CD8-positive, alpha-beta memory T cell (primary cell): Measurements from ENCODE around the gene SETD2. TPM values are rescaled to one million over a fixed set of nuclear protein-coding genes. Genes with fewer than 3 reads are reported as not detected.
"Not testable (repeated sequence)": the region's sequence is repeated elsewhere in the genome, so short reads cannot be mapped to it uniquely, and the experiment has no call there.

Experiments used
- CTCF ChIA-PET: fragments of 350-600 bp; sonication (Branson Sonifier 250); formaldehyde crosslinking; loops from one replicate; lab custom pipeline; 2021; ENCODE audit warnings: antibody characterized with exemption; lab: Charles Lee
- POLR2A ChIA-PET: fragments of 350-600 bp; sonication (Branson Sonifier 250); formaldehyde crosslinking; loops from one replicate; lab custom pipeline; 2021; ENCODE audit warnings: antibody characterized with exemption; lab: Charles Lee
- DNase-seq, 5 donors: peaks; one replicate each; pipeline versions ENCODE4 v3.0.0 to v3.0.0-alpha.2; 2020 to 2022; ENCODE audit warnings: mixed read lengths in 1 of 5
- H3K27ac ChIP-seq: one replicate; pipeline ENCODE4 v1.7.0; 2013; ENCODE audit warnings: low read depth, mild to moderate bottlenecking, low read length, moderate library complexity
- H3K27me3 ChIP-seq: 2 replicates; pipeline ENCODE4 v1.7.0; 2013; ENCODE audit warnings: low read length, mild to moderate bottlenecking; ENCODE audit not compliant: insufficient read depth, poor library complexity, severe bottlenecking
- H3K36me3 ChIP-seq: 2 replicates; pipeline ENCODE4 v1.7.0; 2013; ENCODE audit warnings: mild to moderate bottlenecking, low read length, moderate library complexity; ENCODE audit not compliant: insufficient read depth
- H3K4me1 ChIP-seq: 2 replicates; pipeline ENCODE4 v1.7.0; 2013; ENCODE audit warnings: mild to moderate bottlenecking, low read length, moderate library complexity; ENCODE audit not compliant: insufficient read depth
- H3K4me3 ChIP-seq: 2 replicates; pipeline ENCODE4 v1.7.0; 2013; ENCODE audit warnings: mild to moderate bottlenecking, low read length
- H3K9me3 ChIP-seq: 2 replicates; pipeline ENCODE4 v1.7.0; 2013; ENCODE audit warnings: mild to moderate bottlenecking, low read length
- H3K27ac Mint-ChIP-seq, 8 donors: one replicate each; pipeline ENCODE4 v1.8.0; 2020 to 2021; ENCODE audit warnings: mixed read lengths in 8 of 8, mild to moderate bottlenecking in 6 of 8, inconsistent platforms in 3 of 8, moderate library complexity in 3 of 8
- H3K27me3 Mint-ChIP-seq, 2 donors: one replicate each; pipeline ENCODE4 v1.8.0; 2020 to 2021; ENCODE audit warnings: mixed read lengths in 2 of 2, mild to moderate bottlenecking in 1 of 2, moderate library complexity in 1 of 2
- H3K36me3 Mint-ChIP-seq, 3 donors: one replicate each; pipeline ENCODE4 v1.8.0; 2020 to 2021; ENCODE audit warnings: mixed read lengths in 3 of 3, inconsistent platforms in 1 of 3, mild to moderate bottlenecking in 1 of 3
- H3K4me1 Mint-ChIP-seq, 3 donors: one replicate each; pipeline ENCODE4 v1.8.0; 2020 to 2021; ENCODE audit warnings: mixed read lengths in 3 of 3, inconsistent platforms in 1 of 3, mild to moderate bottlenecking in 1 of 3
- H3K4me3 Mint-ChIP-seq, 7 donors: one replicate each; pipeline ENCODE4 v1.8.0; 2020 to 2021; ENCODE audit warnings: mixed read lengths in 7 of 7, mild to moderate bottlenecking in 6 of 7, moderate library complexity in 4 of 7, inconsistent platforms in 2 of 7
- H3K9me3 Mint-ChIP-seq, 5 donors: one replicate each; pipeline ENCODE4 v1.8.0; 2020 to 2022; ENCODE audit warnings: mixed read lengths in 5 of 5, mild to moderate bottlenecking in 3 of 5, moderate library complexity in 2 of 5, inconsistent platforms in 1 of 5
- polyA plus RNA-seq: library from polyadenylated mRNA; unstranded; fragments of 300-500 nt; fragmentation: Illumina TruSeq; gene quantifications from one replicate; pipeline ENCODE4 v1.2.3, GENCODE V29; 2021
- total RNA-seq, 2 experiments: library from RNA; stranded (reverse); gene quantifications; one replicate each; pipeline ENCODE4 v1.2.3, GENCODE V29; 2021

Gene SETD2
- total and polyA plus RNA-seq, 3 experiments from 2014 or later, result 30.2 to 32.8 (median 32.4) TPM

- not testable (repeated sequence) for H3K27me3 Mint-ChIP-seq, H3K9me3 ChIP-seq, H3K4me1 ChIP-seq, H3K27ac ChIP-seq, H3K27me3 ChIP-seq, H3K4me3 ChIP-seq, H3K9me3 Mint-ChIP-seq
- Mint-ChIP-seq H3K27ac (peak overlapping the region in 7 of 8 donors; percentile 1 to 83 (median 65)), H3K36me3 (peaks cover 8 to 74% (median 21%) of the 10 kb centered on the region in 3 donors), H3K4me3 (peak overlapping the region in 1 of 7 donors; percentile 39), H3K4me1 (peaks cover 18 to 60% (median 32%) of the 10 kb centered on the region in 3 donors)
- peaks cover 27% of the 10 kb centered on the region for H3K36me3 ChIP-seq
- ChIA-PET POLR2A (interaction anchor here (0.6 kb wide), 1 partner anchor 102 kb away, joined by 3 read pairs; no protein-coding TSS in a partner anchor), CTCF (interaction anchor here (1.2 kb wide), 1 partner anchor 10 kb away, joined by 3 read pairs; no protein-coding TSS in a partner anchor)
- peak in 2 of 5 donors; percentile 11 to 58 for DNase-seq
Observed at GRCh38 chr3:47031041-47031440, 132.9 kb downstream of the SETD2 start.

- H3K27ac Mint-ChIP-seq, result peak overlapping the region in 4 of 8 donors; percentile 14 to 90 (median 30)
- H3K27me3 ChIP-seq, result no peaks in the 10 kb centered on the region
- peaks cover 29 to 58% (median 43%) of the 10 kb centered on the region in 3 donors for H3K4me1 Mint-ChIP-seq
- ChIA-PET POLR2A (interaction anchor here (0.6 to 0.7 kb wide), 3 partner anchors 7 to 135 kb away, joined by 3 read pairs; no protein-coding TSS in a partner anchor), CTCF (no interaction called here)
- DNase-seq, result no peak
- H3K9me3 Mint-ChIP-seq, result no peaks in the 10 kb centered on the region
- H3K27ac ChIP-seq, result no peak overlapping the region
- H3K4me3 Mint-ChIP-seq, result no peak overlapping the region
- no peaks in the 10 kb centered on the region for H3K27me3 Mint-ChIP-seq
- peaks cover 4% of the 10 kb centered on the region for H3K4me1 ChIP-seq
- H3K36me3 ChIP-seq, result peaks cover 5% of the 10 kb centered on the region
- peaks cover 3 to 62% (median 17%) of the 10 kb centered on the region in 3 donors for H3K36me3 Mint-ChIP-seq
- H3K9me3 ChIP-seq, result no peaks in the 10 kb centered on the region
- H3K4me3 ChIP-seq, result no peak overlapping the region
Observed at GRCh38 chr3:47028667-47029066, 135.2 kb downstream of the SETD2 start.

- Histone ChIP-seq H3K4me1 (peaks cover 4% of the 10 kb centered on the region), H3K27me3 (no peaks in the 10 kb centered on the region), H3K36me3 (peaks cover 5% of the 10 kb centered on the region), H3K9me3 (no peaks in the 10 kb centered on the region), H3K27ac (no peak overlapping the region), H3K4me3 (no peak overlapping the region)
- Mint-ChIP-seq H3K27me3 (no peaks in the 10 kb centered on the region), H3K36me3 (peaks cover 3 to 59% (median 16%) of the 10 kb centered on the region in 3 donors), H3K9me3 (no peaks in the 10 kb centered on the region), H3K27ac (peak overlapping the region in 4 of 8 donors; percentile 10 to 16 (median 14)), H3K4me3 (no peak overlapping the region), H3K4me1 (peaks cover 29 to 55% (median 41%) of the 10 kb centered on the region in 3 donors)
- CTCF ChIA-PET, result no interaction called here
- DNase-seq, result no peak
- POLR2A ChIA-PET, result interaction anchor here (0.6 kb wide), 2 partner anchors 28 to 51 kb away, joined by 3 read pairs; no protein-coding TSS in a partner anchor
Observed at GRCh38 chr3:47028146-47028545, 135.8 kb downstream of the SETD2 start.

DNA sequence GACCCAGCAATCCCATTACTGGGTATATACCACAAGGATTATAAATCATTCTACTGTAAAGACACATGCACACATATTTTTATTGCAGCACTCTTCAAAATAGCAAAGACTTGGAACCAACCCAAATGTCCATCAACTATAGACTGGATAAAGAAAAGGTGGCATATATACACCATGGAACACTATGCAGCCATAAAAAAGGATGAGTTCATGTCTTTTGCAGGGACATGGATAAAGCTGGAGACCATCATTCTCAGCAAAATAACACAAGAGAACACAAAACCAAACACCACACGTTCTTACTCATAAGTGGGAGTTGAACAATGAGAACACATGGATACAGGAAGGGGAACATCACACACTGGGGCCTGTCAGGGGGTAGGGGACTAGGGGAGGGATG, 137.5 kb downstream of the SETD2 start:
- not testable (repeated sequence) for H3K4me3 ChIP-seq, H3K36me3 ChIP-seq

DNA sequence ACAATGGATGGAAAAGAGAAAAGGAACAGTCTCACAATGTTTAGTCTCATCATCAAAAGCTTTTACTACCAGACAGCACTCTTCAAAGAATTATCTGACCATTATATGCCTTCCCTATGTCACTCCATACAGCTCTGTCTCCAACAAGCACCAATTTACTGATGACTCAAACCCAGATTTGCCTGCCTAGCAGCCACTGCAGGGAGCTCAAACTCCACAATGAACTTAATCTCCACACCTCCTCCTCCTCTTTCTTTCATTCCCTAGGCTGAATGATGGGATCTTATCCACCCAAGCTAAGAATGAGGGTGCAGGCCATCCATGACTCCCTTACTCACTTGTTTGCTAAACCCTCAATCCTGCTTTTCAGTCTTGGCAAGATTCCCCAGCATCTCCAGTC, 139.0 kb downstream of the SETD2 start:
- no peaks in the 10 kb centered on the region for H3K9me3 Mint-ChIP-seq
- peaks cover 22 to 53% (median 31%) of the 10 kb centered on the region in 3 donors for H3K4me1 Mint-ChIP-seq
- peaks cover 9% of the 10 kb centered on the region for H3K36me3 ChIP-seq
- H3K4me1 ChIP-seq, result no peaks in the 10 kb centered on the region
- ChIA-PET CTCF (no interaction called here), POLR2A (interaction anchor here (0.8 kb wide), 1 partner anchor 10 kb away, joined by 3 read pairs; no protein-coding TSS in a partner anchor)
- H3K4me3 Mint-ChIP-seq, result no peak overlapping the region
- H3K27me3 ChIP-seq, result no peaks in the 10 kb centered on the region
- no peak for DNase-seq
- H3K4me3 ChIP-seq, result no peak overlapping the region
- peaks cover 3 to 48% (median 11%) of the 10 kb centered on the region in 3 donors for H3K36me3 Mint-ChIP-seq
- no peaks in the 10 kb centered on the region for H3K27me3 Mint-ChIP-seq
- no peaks in the 10 kb centered on the region for H3K9me3 ChIP-seq
- no peak overlapping the region for H3K27ac ChIP-seq
- H3K27ac Mint-ChIP-seq, result peak overlapping the region in 5 of 8 donors; percentile 11 to 56 (median 44)

More for the DNA sequence above, 137.5 kb downstream of the SETD2 start:
- H3K27ac ChIP-seq, H3K9me3 ChIP-seq, H3K27me3 Mint-ChIP-seq, H3K27me3 ChIP-seq, H3K4me3 Mint-ChIP-seq, DNase-seq, H3K9me3 Mint-ChIP-seq, CTCF ChIA-PET, H3K4me1 ChIP-seq: not testable (repeated sequence)
- POLR2A ChIA-PET, result interaction anchor here (0.7 kb wide), 1 partner anchor 14 kb away, joined by 3 read pairs; no protein-coding TSS in a partner anchor
- peak overlapping the region in 5 of 8 donors; percentile 12 to 82 (median 43) for H3K27ac Mint-ChIP-seq
- H3K4me1 Mint-ChIP-seq, result peaks cover 27 to 50% (median 35%) of the 10 kb centered on the region in 3 donors
- H3K36me3 Mint-ChIP-seq, result peaks cover 3 to 49% (median 13%) of the 10 kb centered on the region in 3 donors

GRCh38 chr3:47022641-47023071, 141.3 kb downstream of the SETD2 start:
- Histone ChIP-seq H3K36me3 (peaks cover 13% of the 10 kb centered on the region), H3K27ac (no peak overlapping the region), H3K4me3 (no peak overlapping the region), H3K9me3 (no peaks in the 10 kb centered on the region), H3K4me1 (peaks cover 6% of the 10 kb centered on the region), H3K27me3 (no peaks in the 10 kb centered on the region)
- peaks cover 35 to 62% (median 52%) of the 10 kb centered on the region in 3 donors for H3K4me1 Mint-ChIP-seq
- no peak for DNase-seq
- H3K27ac Mint-ChIP-seq, result peak overlapping the region in 3 of 8 donors; percentile 8 to 41 (median 40)
- CTCF ChIA-PET, result interaction anchor here (0.7 kb wide), 1 partner anchor 13 kb away, joined by 3 read pairs; no protein-coding TSS in a partner anchor
- H3K27me3 Mint-ChIP-seq, result no peaks in the 10 kb centered on the region
- H3K4me3 Mint-ChIP-seq, result no peak overlapping the region
- peaks cover 3 to 50% (median 8%) of the 10 kb centered on the region in 3 donors for H3K36me3 Mint-ChIP-seq
- no peaks in the 10 kb centered on the region for H3K9me3 Mint-ChIP-seq
- POLR2A ChIA-PET, result interaction anchor here (0.6 kb wide), 1 partner anchor 13 kb away, joined by 3 read pairs; no protein-coding TSS in a partner anchor

GRCh38 chr3:47020311-47020710, 143.6 kb downstream of the SETD2 start:
- Mint-ChIP-seq H3K36me3 (peaks cover 0 to 59% (median 10%) of the 10 kb centered on the region in 3 donors), H3K9me3 (no peaks in the 10 kb centered on the region), H3K27me3 (no peaks in the 10 kb centered on the region), H3K4me1 (peaks cover 44 to 68% (median 57%) of the 10 kb centered on the region in 3 donors), H3K27ac (peak overlapping the region; percentile 62 to 93 (median 84)), H3K4me3 (no peak overlapping the region)
- H3K27ac ChIP-seq, result no peak overlapping the region
- peaks cover 17% of the 10 kb centered on the region for H3K4me1 ChIP-seq
- no peaks in the 10 kb centered on the region for H3K9me3 ChIP-seq
- no peak overlapping the region for H3K4me3 ChIP-seq
- ChIA-PET POLR2A (no interaction called here), CTCF (interaction anchor here (1.4 to 1.6 kb wide), 2 partner anchors 10 to 25 kb away, joined by 3 to 5 read pairs; no protein-coding TSS in a partner anchor)
- DNase-seq, result no peak
- no peaks in the 10 kb centered on the region for H3K27me3 ChIP-seq
- peaks cover 23% of the 10 kb centered on the region for H3K36me3 ChIP-seq

- H3K9me3 Mint-ChIP-seq, result no peaks in the 10 kb centered on the region
- ChIA-PET POLR2A (interaction anchor here (2.6 kb wide), 1 partner anchor 40 kb away, joined by 8 read pairs; the partner anchor contains the start of gene NBEAL2), CTCF (interaction anchor here (1.2 to 1.6 kb wide), 2 partner anchors 10 to 26 kb away, joined by 3 to 5 read pairs; no protein-coding TSS in a partner anchor)
- DNase-seq, result no peak
- peaks cover 0 to 66% (median 10%) of the 10 kb centered on the region in 3 donors for H3K36me3 Mint-ChIP-seq
- H3K27ac ChIP-seq, result no peak overlapping the region
- peaks cover 38 to 64% (median 51%) of the 10 kb centered on the region in 3 donors for H3K4me1 Mint-ChIP-seq
- no peaks in the 10 kb centered on the region for H3K9me3 ChIP-seq
- H3K36me3 ChIP-seq, result peaks cover 23% of the 10 kb centered on the region
- peaks cover 17% of the 10 kb centered on the region for H3K4me1 ChIP-seq
- H3K27ac Mint-ChIP-seq, result peak overlapping the region in 7 of 8 donors; percentile 24 to 82 (median 62)
- no peak overlapping the region for H3K4me3 Mint-ChIP-seq
- no peaks in the 10 kb centered on the region for H3K27me3 Mint-ChIP-seq
- no peak overlapping the region for H3K4me3 ChIP-seq
- no peaks in the 10 kb centered on the region for H3K27me3 ChIP-seq
Observed at GRCh38 chr3:47019201-47019600, 144.7 kb downstream of the SETD2 start.
